HG03025 (cell line): ENCODE results near the gene ARID1B.

Experiments
- ATAC-seq: cut with Tn5 transposase; IDR thresholded peaks from one replicate; pipeline ENCODE4 v1.9.1; 2021; ENCODE audit warnings: mild to moderate bottlenecking, moderate library complexity; ENCODE audit not compliant: unreplicated experiment, low FRiP score

ARID1B gene

GRCh38 chr6:156953127-156953478 lies 175.9 kb downstream of the ARID1B start:
- no peak for ATAC-seq

GRCh38 chr6:156953479-156954146 lies 176.4 kb downstream of the ARID1B start:
- ATAC-seq, result no peak

- ATAC-seq, result no peak
Measured at GRCh38 chr6:156954191-156954590, 177.0 kb downstream of the ARID1B start.

- ATAC-seq, result no peak
Measured at GRCh38 chr6:156954816-156955215, 177.6 kb downstream of the ARID1B start.

- ATAC-seq, result no peak
Measured at GRCh38 chr6:156955494-156956183, 178.5 kb downstream of the ARID1B start.

- no peak for ATAC-seq
Measured at GRCh38 chr6:156956286-156956685, 179.1 kb downstream of the ARID1B start.

GRCh38 chr6:156957931-156958547 lies 180.9 kb downstream of the ARID1B start:
- ATAC-seq, result no peak

GRCh38 chr6:156960525-156960924 lies 183.3 kb downstream of the ARID1B start:
- ATAC-seq, result no peak

- no peak for ATAC-seq
Measured at GRCh38 chr6:156961282-156961892, 184.2 kb downstream of the ARID1B start.

GRCh38 chr6:156963712-156964700 lies 186.8 kb downstream of the ARID1B start:
- ATAC-seq, result no peak

GRCh38 chr6:156967852-156968251 lies 190.7 kb downstream of the ARID1B start:
- ATAC-seq, result no peak

GRCh38 chr6:156969233-156969632 lies 192.1 kb downstream of the ARID1B start:
- no peak for ATAC-seq

GRCh38 chr6:156970595-156971112 lies 193.5 kb downstream of the ARID1B start:
- no peak for ATAC-seq

GRCh38 chr6:156971153-156971885 lies 194.1 kb downstream of the ARID1B start:
- ATAC-seq, result no peak

- ATAC-seq, result no peak
Measured at GRCh38 chr6:156972145-156972544, 195.0 kb downstream of the ARID1B start.

GRCh38 chr6:156974830-156975261 lies 197.7 kb downstream of the ARID1B start:
- no peak for ATAC-seq

GRCh38 chr6:156975414-156975813 lies 198.2 kb downstream of the ARID1B start:
- ATAC-seq, result no peak

GRCh38 chr6:156976216-156977127 lies 199.3 kb downstream of the ARID1B start:
- no peak for ATAC-seq
